HEK293 (cell line): ENCODE measurements around the gene FUOM.
A peak's percentile ranks its signal among the peaks of the same experiment; 100 is the strongest.

Source experiments
- CTCF ChIA-PET: fragments of 350-600 bp; formaldehyde crosslinking; extraction: SDS; loops from one replicate; lab custom pipeline; 2021; ENCODE audit warnings: antibody characterized with exemption; lab: Yijun Ruan, JAX
- POLR2A ChIA-PET: fragments of 300-600 bp; formaldehyde crosslinking; extraction: SDS; loops from one replicate; lab custom pipeline; 2020; ENCODE audit warnings: antibody characterized with exemption, inconsistent platforms; lab: Yijun Ruan, JAX
- H3K27ac ChIP-seq: fragments of 200-500 bp; sonication (Bioruptor generic); 2 replicates; pipeline ENCODE4 v1.5.1; 2014; ENCODE audit warnings: low read depth, low read length, control low read depth, inconsistent platforms; ENCODE audit errors: extremely low read depth
- H3K36me3 ChIP-seq, 2 experiments: fragments of 200-500 bp in 1 of 2; sonication (Bioruptor generic) in 1 of 2; 1 replicate in 1 of 2; 2 replicates in 1 of 2; pipeline ENCODE4 v1.5.1; 2014 to 2017; ENCODE audit warnings: inconsistent platforms in 2 of 2, low read length in 2 of 2; ENCODE audit not compliant: control insufficient read depth in 2 of 2, insufficient read depth in 1 of 2
- H3K4me1 ChIP-seq: fragments of 200-500 bp; sonication (Bioruptor generic); 2 replicates; pipeline ENCODE4 v1.5.1; 2014; ENCODE audit warnings: mild to moderate bottlenecking, low read length, inconsistent platforms; ENCODE audit not compliant: control insufficient read depth, insufficient read depth
- H3K4me3 ChIP-seq: 2 replicates; pipeline ENCODE4 v1.5.1; 2011; ENCODE audit warnings: low read depth, mild to moderate bottlenecking, control low read depth, low read length, moderate library complexity
- H3K9me3 ChIP-seq: fragments of 200-500 bp; sonication (Bioruptor generic); 2 replicates; pipeline ENCODE4 v1.5.1; 2014; ENCODE audit warnings: low read depth, low read length, inconsistent platforms; ENCODE audit not compliant: control insufficient read depth, insufficient read depth
- KLF1 ChIP-seq: fragments of 450-650 bp; formaldehyde crosslinking; IDR thresholded peaks from 2 replicates; pipeline ENCODE4 v1.5.1; 2016; ENCODE audit warnings: missing biosample characterization, missing genetic modification characterization
- MYNN ChIP-seq: fragments of 450-650 bp; formaldehyde crosslinking; IDR thresholded peaks from 2 replicates; pipeline ENCODE4 v1.5.1; 2016; ENCODE audit warnings: missing biosample characterization, missing genetic modification characterization, borderline replicate concordance
- SP2 ChIP-seq: fragments of 450-650 bp; formaldehyde crosslinking; IDR thresholded peaks from 2 replicates; pipeline ENCODE4 v1.5.1; 2016; ENCODE audit warnings: missing biosample characterization, missing genetic modification characterization
- SP7 ChIP-seq: fragments of 450-650 bp; formaldehyde crosslinking; IDR thresholded peaks from 2 replicates; pipeline ENCODE4 v1.5.1; 2016; ENCODE audit warnings: missing biosample characterization, missing genetic modification characterization
- TSHZ1 ChIP-seq: fragments of 450-650 bp; formaldehyde crosslinking; IDR thresholded peaks from 2 replicates; pipeline ENCODE4 v1.5.1; 2016; ENCODE audit warnings: missing biosample characterization, missing genetic modification characterization, borderline replicate concordance
- ZBTB44 ChIP-seq: fragments of 450-650 bp; IDR thresholded peaks from 2 replicates; pipeline ENCODE4 v1.5.1; 2018; ENCODE audit warnings: missing biosample characterization, mild to moderate bottlenecking, missing genetic modification characterization
- ZEB2 ChIP-seq: fragments of 450-650 bp; formaldehyde crosslinking; IDR thresholded peaks from 2 replicates; pipeline ENCODE4 v1.5.1; 2016; ENCODE audit warnings: missing biosample characterization, missing genetic modification characterization
- ZNF133 ChIP-seq: fragments of 450-650 bp; formaldehyde crosslinking; IDR thresholded peaks from 2 replicates; pipeline ENCODE4 v1.5.1; 2016; ENCODE audit warnings: missing biosample characterization, missing genetic modification characterization
- ZNF140 ChIP-seq: fragments of 450-650 bp; formaldehyde crosslinking; IDR thresholded peaks from 2 replicates; pipeline ENCODE4 v1.5.1; 2016; ENCODE audit warnings: missing biosample characterization, missing genetic modification characterization
- ZNF148 ChIP-seq: fragments of 450-650 bp; formaldehyde crosslinking; IDR thresholded peaks from 2 replicates; pipeline ENCODE4 v1.5.0; 2017; ENCODE audit warnings: missing biosample characterization, missing genetic modification characterization, borderline replicate concordance
- ZNF155 ChIP-seq: fragments of 450-650 bp; formaldehyde crosslinking; IDR thresholded peaks from 2 replicates; pipeline ENCODE4 v1.5.1; 2016; ENCODE audit warnings: missing biosample characterization, missing genetic modification characterization
- ZNF18 ChIP-seq: fragments of 450-650 bp; formaldehyde crosslinking; IDR thresholded peaks from 2 replicates; pipeline ENCODE4 v1.5.1; 2016; ENCODE audit warnings: missing biosample characterization, missing genetic modification characterization
- ZNF248 ChIP-seq: fragments of 450-650 bp; formaldehyde crosslinking; IDR thresholded peaks from 2 replicates; pipeline ENCODE4 v1.5.1; 2017; ENCODE audit warnings: missing biosample characterization, missing genetic modification characterization
- ZNF274 ChIP-seq, 2 experiments: fragments of 200-500 bp in 1 of 2; fragments of 450-650 bp in 1 of 2; sonication (Bioruptor generic) in 1 of 2; formaldehyde crosslinking in 1 of 2; IDR thresholded peaks; 2 replicates each; pipeline versions ENCODE4 v1.5.1 to v1.6.1; 2014 to 2016; ENCODE audit warnings: borderline replicate concordance in 1 of 2, inconsistent platforms in 1 of 2, low read length in 1 of 2, missing biosample characterization in 1 of 2, missing genetic modification characterization in 1 of 2
- ZNF404 ChIP-seq: fragments of 450-650 bp; formaldehyde crosslinking; IDR thresholded peaks from 2 replicates; pipeline ENCODE4 v1.5.1; 2017; ENCODE audit warnings: missing biosample characterization, missing genetic modification characterization
- ZNF48 ChIP-seq: fragments of 450-650 bp; formaldehyde crosslinking; IDR thresholded peaks from 2 replicates; pipeline ENCODE4 v1.5.1; 2016; ENCODE audit warnings: missing biosample characterization, missing genetic modification characterization
- ZNF488 ChIP-seq: fragments of 450-650 bp; formaldehyde crosslinking; IDR thresholded peaks from 2 replicates; pipeline ENCODE4 v1.5.1; 2016; ENCODE audit warnings: missing biosample characterization, missing genetic modification characterization
- ZNF514 ChIP-seq: fragments of 450-650 bp; formaldehyde crosslinking; IDR thresholded peaks from 2 replicates; pipeline ENCODE4 v1.5.1; 2016; ENCODE audit warnings: missing biosample characterization, missing genetic modification characterization
- ZNF571 ChIP-seq: fragments of 450-650 bp; formaldehyde crosslinking; IDR thresholded peaks from 2 replicates; pipeline ENCODE4 v1.5.0; 2017; ENCODE audit warnings: missing biosample characterization, missing genetic modification characterization
- ZNF621 ChIP-seq: fragments of 450-650 bp; formaldehyde crosslinking; IDR thresholded peaks from 2 replicates; pipeline ENCODE4 v1.5.1; 2017; ENCODE audit warnings: missing biosample characterization, missing genetic modification characterization
- ZNF624 ChIP-seq: fragments of 450-650 bp; formaldehyde crosslinking; IDR thresholded peaks from 2 replicates; pipeline ENCODE4 v1.5.1; 2017; ENCODE audit warnings: missing biosample characterization, missing genetic modification characterization
- ZNF707 ChIP-seq: fragments of 450-650 bp; formaldehyde crosslinking; IDR thresholded peaks from 2 replicates; pipeline ENCODE4 v1.5.1; 2016; ENCODE audit warnings: missing biosample characterization, missing genetic modification characterization
- ZNF776 ChIP-seq: fragments of 450-650 bp; formaldehyde crosslinking; IDR thresholded peaks from 2 replicates; pipeline ENCODE4 v1.5.0; 2017; ENCODE audit warnings: missing biosample characterization, missing genetic modification characterization, borderline replicate concordance
- ZNF791 ChIP-seq: fragments of 450-650 bp; formaldehyde crosslinking; IDR thresholded peaks from 2 replicates; pipeline ENCODE4 v1.5.1; 2016; ENCODE audit warnings: missing biosample characterization, missing genetic modification characterization
- ZSCAN16 ChIP-seq: fragments of 450-650 bp; formaldehyde crosslinking; IDR thresholded peaks from 2 replicates; pipeline ENCODE4 v1.5.1; 2016; ENCODE audit warnings: missing biosample characterization, missing genetic modification characterization
- ZSCAN4 ChIP-seq: fragments of 450-650 bp; formaldehyde crosslinking; IDR thresholded peaks from 2 replicates; pipeline ENCODE4 v1.5.1; 2017; ENCODE audit warnings: missing biosample characterization, missing genetic modification characterization

FUOM gene

GRCh38 chr10:133337370-133337725, 20.5 kb downstream of the FUOM start:
- Histone ChIP-seq H3K4me3 (no peak overlapping the region), H3K4me1 (peaks cover 2% of the 10 kb centered on the region; the same call in 1 of the 2 replicates), H3K36me3 (no peaks in the 10 kb centered on the region), H3K27ac (no peak overlapping the region), H3K9me3 (no peaks in the 10 kb centered on the region)
- ChIA-PET POLR2A (no interaction called here), CTCF (no interaction called here)
- TF ChIP-seq ZNF621 (tag by site-specific recombination) = peak; percentile 11; the same call in 1 of the 2 replicates
- no peak for TF ChIP-seq ZNF248 (tag by site-specific recombination)
- no peak for TF ChIP-seq ZNF624
- 0 out of 2 replicates have a peak, but pooled peaks have one; percentile 10 for TF ChIP-seq ZNF18 (tag by site-specific recombination)
- peak; percentile 20; the same call in 1 of the 2 replicates for TF ChIP-seq ZNF133 (tag by site-specific recombination)
- no peak for TF ChIP-seq ZNF274 (IDR thresholded peaks at IDR 0.05; ENCODE audit: low read length)
- peak; percentile 30; the same call in 1 of the 2 replicates for TF ChIP-seq ZNF274 (tag by site-specific recombination; IDR thresholded peaks at IDR 0.05; ENCODE audit: borderline replicate concordance)
- no peak for TF ChIP-seq ZNF514 (tag by site-specific recombination)
- peak; percentile 3; the same call in 1 of the 2 replicates for TF ChIP-seq ZNF155
- no peak for TF ChIP-seq ZNF791 (tag by site-specific recombination)
- TF ChIP-seq ZNF776 (tag by site-specific recombination) = 0 out of 2 replicates have a peak, but pooled peaks have one; percentile 15
- TF ChIP-seq ZNF48 (tag by site-specific recombination) = no peak
- TF ChIP-seq ZNF707 (tag by site-specific recombination) = peak; percentile 56; the same call in 1 of the 2 replicates
- TF ChIP-seq SP7 = no peak
- TF ChIP-seq ZNF488 (tag by site-specific recombination) = no peak
- peak; percentile 21; the same call in 1 of the 2 replicates for TF ChIP-seq KLF1 (tag by site-specific recombination)
- TF ChIP-seq ZSCAN16 = no peak
- TF ChIP-seq ZNF571 (tag by site-specific recombination) = 0 out of 2 replicates have a peak, but pooled peaks have one; percentile 79
- 0 out of 2 replicates have a peak, but pooled peaks have one; percentile 5 for TF ChIP-seq ZNF404 (tag by site-specific recombination)
- TF ChIP-seq ZNF148 = 0 out of 2 replicates have a peak, but pooled peaks have one; percentile 13
- TF ChIP-seq ZEB2 (tag by site-specific recombination) = peak; percentile 42; the same call in 1 of the 2 replicates
- 0 out of 2 replicates have a peak, but pooled peaks have one; percentile 5 for TF ChIP-seq ZSCAN4
- TF ChIP-seq ZNF140 (tag by site-specific recombination) = no peak
- TF ChIP-seq ZBTB44 = no peak
- 0 out of 2 replicates have a peak, but pooled peaks have one; percentile 33 for TF ChIP-seq TSHZ1
- TF ChIP-seq MYNN (tag by site-specific recombination) = no peak
- TF ChIP-seq SP2 (tag by site-specific recombination) = no peak
